H1 (cell line): Measurements from ENCODE around the gene PSMC4. TPM values are rescaled to one million over a fixed set of nuclear protein-coding genes. Genes with fewer than 3 reads are reported as not detected.

ENCODE experiments used
- CBX5 ChIP-seq: fragments of 300-800, 300-1000 bp; sonication (generic); IDR thresholded peaks from 2 replicates; pipeline ENCODE4 v1.7.1; 2016; ENCODE audit warnings: antibody characterized with exemption, low read length, low read depth
- CBX8 ChIP-seq: fragments of 300-800, 300-1000 bp; sonication (generic); IDR thresholded peaks from 2 replicates; pipeline ENCODE4 v1.7.1; 2016; ENCODE audit warnings: low read depth, low read length, borderline replicate concordance
- CHD7 ChIP-seq: fragments of 300-600 bp; sonication (generic); IDR thresholded peaks from 2 replicates; pipeline ENCODE4 v1.7.1; 2012; ENCODE audit warnings: low read length, moderate library complexity, mild to moderate bottlenecking, inconsistent platforms; ENCODE audit not compliant: insufficient replicate concordance
- CTBP2 ChIP-seq: IDR thresholded peaks from 2 replicates; pipeline ENCODE4 v1.7.0; 2011; ENCODE audit warnings: borderline replicate concordance, mild to moderate bottlenecking, moderate library complexity, mixed read lengths, low read length; ENCODE audit not compliant: insufficient read depth, insufficient read length
- MAFK ChIP-seq: IDR thresholded peaks from 2 replicates; pipeline ENCODE4 v1.6.1; 2012; ENCODE audit warnings: low read depth, mild to moderate bottlenecking, improper control_type of control experiment, low read length
- MAX ChIP-seq: IDR thresholded peaks from 2 replicates; pipeline ENCODE4 v1.6.1; 2012; ENCODE audit warnings: inconsistent platforms
- YY1 ChIP-seq: IDR thresholded peaks from 2 replicates; pipeline ENCODE4 v1.6.1; 2011; ENCODE audit warnings: low read depth, mild to moderate bottlenecking, low read length
- polyA plus RNA-seq, 7 experiments: library from polyadenylated mRNA; depleted of rRNA in 3 of 7; stranded (reverse) in 5 of 7; unstranded in 2 of 7; fragments of >200 nt in 5 of 7; fragments of 200-250 nt in 2 of 7; gene quantifications; 1 replicate in 5 of 7; 2 replicates in 1 of 7; 4 replicates in 1 of 7; pipeline versions ENCODE4 v1.2.1 to v1.2.3, GENCODE V29; 2011 to 2013; ENCODE audit warnings: missing spikeins in 2 of 7, mixed read lengths in 2 of 7
- total RNA-seq: library from RNA; stranded (reverse); fragmentation: NEBNext Ultra II Directional; extraction: Animal tissue kit (Norgen Biotek cat#: 25700); gene quantifications from 2 replicates; pipeline ENCODE4 v1.2.1, GENCODE V29; 2021

The PSMC4 gene
- total and polyA plus RNA-seq, 2 of the 8 experiments (the other 6 are each of a cell fraction or from before 2014, with no cell fraction given) = 116 to 126 TPM

DNA sequence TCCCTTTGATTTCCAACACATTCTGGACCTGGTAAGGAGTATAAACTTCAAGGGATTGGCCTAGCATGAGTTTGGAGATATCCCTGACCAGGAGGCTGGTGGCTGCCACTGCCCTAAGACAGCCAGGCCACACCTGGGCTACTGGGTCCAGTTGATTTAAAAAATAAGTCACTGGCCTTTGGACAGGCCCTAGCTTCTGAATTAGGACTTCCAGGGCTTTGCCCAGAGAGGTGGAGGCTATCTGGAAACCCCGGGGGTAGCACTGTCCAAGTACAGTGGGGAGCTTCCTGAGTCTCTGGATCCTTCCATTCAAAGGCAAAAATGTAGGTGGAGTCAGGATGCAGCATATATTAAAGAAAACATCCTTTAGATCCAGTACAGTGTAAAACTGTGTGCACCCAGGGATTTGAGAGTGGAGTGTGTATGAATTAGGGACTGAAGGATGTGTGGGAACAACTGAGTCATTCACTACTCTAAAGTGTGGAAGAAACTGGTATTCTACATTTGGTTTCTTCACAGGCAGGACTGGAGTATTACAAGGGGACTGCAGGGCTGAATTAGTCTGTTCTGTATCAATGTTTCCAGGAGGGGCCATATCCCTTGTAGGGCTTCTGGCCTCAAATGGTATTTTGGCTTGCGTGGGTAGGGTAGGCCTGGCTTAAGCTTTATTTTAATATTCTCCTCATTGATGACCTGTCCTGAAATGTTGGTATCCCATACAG is 21.8 kb upstream of the PSMC4 start (continued):
- TF ChIP-seq CHD7 (no peak), MAX (no peak), CTBP2 (no peak), CBX8 (no peak), MAFK (no peak), CBX5 (no peak), YY1 (no peak)
